HL-60 (cell line): ENCODE results near the gene ACSF3.

Experiments used
- GABPA ChIP-seq: IDR thresholded peaks from 2 replicates; pipeline ENCODE4 v1.6.1; 2012; ENCODE audit warnings: low read depth
- POLR2AphosphoS5 ChIP-seq: IDR thresholded peaks from 2 replicates; pipeline ENCODE4 v1.6.1; 2012; ENCODE audit warnings: low read depth
- REST ChIP-seq: IDR thresholded peaks from 2 replicates; pipeline ENCODE4 v1.6.1; 2012; ENCODE audit warnings: low read depth; ENCODE audit not compliant: insufficient replicate concordance
- SPI1 ChIP-seq: IDR thresholded peaks from 2 replicates; pipeline ENCODE4 v1.6.1; 2012; ENCODE audit warnings: low read depth, mild to moderate bottlenecking, borderline replicate concordance
- TF ChIP-seq, protein P1 (sequence below): IDR thresholded peaks from one replicate; pipeline ENCODE4 v1.5.1; 2011; ENCODE audit warnings: low read length, control low read depth, inconsistent platforms; ENCODE audit not compliant: insufficient read depth

DNA sequence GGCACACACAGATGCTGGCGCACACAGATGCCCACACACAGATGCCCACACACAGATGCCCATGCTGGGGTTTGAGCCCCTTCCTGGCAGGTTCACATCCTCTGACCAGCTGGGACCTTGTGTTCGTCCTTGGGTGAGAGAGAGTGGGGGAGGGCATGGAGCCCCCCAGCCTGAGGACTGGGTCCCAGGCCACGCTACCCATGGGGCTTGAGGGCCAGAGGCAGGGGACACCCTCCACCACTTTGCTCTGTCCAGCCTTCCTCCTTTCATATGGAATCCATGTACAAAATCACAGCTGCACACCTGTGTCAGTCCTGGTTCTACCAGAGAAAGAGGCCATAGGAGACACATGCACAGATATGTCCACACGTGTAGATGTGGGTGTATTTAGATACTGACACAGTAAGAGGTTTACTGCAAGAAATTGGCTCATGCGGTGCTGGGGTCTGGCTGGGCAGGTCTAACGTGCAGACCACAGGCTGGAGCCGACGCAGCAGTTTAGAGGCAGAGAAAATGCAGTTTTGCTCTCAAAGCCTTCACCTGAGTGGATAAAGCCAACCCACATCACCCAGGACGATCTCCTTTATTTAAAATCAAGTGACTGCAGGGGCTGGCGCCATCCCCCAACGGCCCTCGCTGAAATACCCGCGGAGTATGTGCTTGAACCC lies 95.8 kb downstream of the ACSF3 start:
- TF ChIP-seq, protein P1, sequence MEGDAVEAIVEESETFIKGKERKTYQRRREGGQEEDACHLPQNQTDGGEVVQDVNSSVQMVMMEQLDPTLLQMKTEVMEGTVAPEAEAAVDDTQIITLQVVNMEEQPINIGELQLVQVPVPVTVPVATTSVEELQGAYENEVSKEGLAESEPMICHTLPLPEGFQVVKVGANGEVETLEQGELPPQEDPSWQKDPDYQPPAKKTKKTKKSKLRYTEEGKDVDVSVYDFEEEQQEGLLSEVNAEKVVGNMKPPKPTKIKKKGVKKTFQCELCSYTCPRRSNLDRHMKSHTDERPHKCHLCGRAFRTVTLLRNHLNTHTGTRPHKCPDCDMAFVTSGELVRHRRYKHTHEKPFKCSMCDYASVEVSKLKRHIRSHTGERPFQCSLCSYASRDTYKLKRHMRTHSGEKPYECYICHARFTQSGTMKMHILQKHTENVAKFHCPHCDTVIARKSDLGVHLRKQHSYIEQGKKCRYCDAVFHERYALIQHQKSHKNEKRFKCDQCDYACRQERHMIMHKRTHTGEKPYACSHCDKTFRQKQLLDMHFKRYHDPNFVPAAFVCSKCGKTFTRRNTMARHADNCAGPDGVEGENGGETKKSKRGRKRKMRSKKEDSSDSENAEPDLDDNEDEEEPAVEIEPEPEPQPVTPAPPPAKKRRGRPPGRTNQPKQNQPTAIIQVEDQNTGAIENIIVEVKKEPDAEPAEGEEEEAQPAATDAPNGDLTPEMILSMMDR = no peak
- TF ChIP-seq REST = no peak
- TF ChIP-seq GABPA = no peak
- TF ChIP-seq POLR2AphosphoS5 = no peak
- TF ChIP-seq SPI1 = no peak
